LoVo (cell line): ENCODE results near the gene CD3D.
"Not testable (repeated sequence)": the region's sequence is repeated elsewhere in the genome, so short reads cannot be mapped to it uniquely, and the experiment has no call there.

Source experiments
- DNase-seq: peaks from one replicate; pipeline ENCODE4 v3.0.0-alpha.2; 2016; ENCODE audit warnings: low spot score

CD3D gene

GRCh38 chr11:118339281-118339961 is 3.1 kb downstream of the CD3D start:
- no peak for DNase-seq

GRCh38 chr11:118338637-118339061 is 3.9 kb downstream of the CD3D start:
- DNase-seq = peak; percentile 18

GRCh38 chr11:118334745-118335144 is 7.8 kb downstream of the CD3D start:
- DNase-seq = no peak

- no peak for DNase-seq
Measured at GRCh38 chr11:118328745-118329144, 13.8 kb downstream of the CD3D start.

- no peak for DNase-seq
Measured at GRCh38 chr11:118325283-118325682, 17.2 kb downstream of the CD3D start.

- DNase-seq = no peak
Measured at GRCh38 chr11:118322721-118323120, 19.8 kb downstream of the CD3D start.

GRCh38 chr11:118321386-118322082 is 21.0 kb downstream of the CD3D start:
- peak; percentile 11 for DNase-seq

GRCh38 chr11:118320515-118320914 is 22.0 kb downstream of the CD3D start:
- DNase-seq = no peak

- DNase-seq = no peak
Measured at GRCh38 chr11:118319337-118319707, 23.2 kb downstream of the CD3D start.

- DNase-seq = no peak
Measured at GRCh38 chr11:118318581-118319336, 23.7 kb downstream of the CD3D start.

GRCh38 chr11:118318124-118318523 is 24.4 kb downstream of the CD3D start:
- DNase-seq = no peak

- DNase-seq = no peak
Measured at GRCh38 chr11:118314988-118315411, 27.5 kb downstream of the CD3D start.

- no peak for DNase-seq
Measured at GRCh38 chr11:118313242-118313641, 29.3 kb downstream of the CD3D start.

- no peak for DNase-seq
Measured at GRCh38 chr11:118312328-118312727, 30.2 kb downstream of the CD3D start.

GRCh38 chr11:118311518-118311917 is 31.0 kb downstream of the CD3D start:
- no peak for DNase-seq

GRCh38 chr11:118310781-118311485 is 31.6 kb downstream of the CD3D start:
- no peak for DNase-seq

- DNase-seq = no peak
Measured at GRCh38 chr11:118310271-118310670, 32.2 kb downstream of the CD3D start.

- DNase-seq = not testable (repeated sequence)
Measured at GRCh38 chr11:118308995-118309528, 33.4 kb downstream of the CD3D start.

- DNase-seq = no peak
Measured at GRCh38 chr11:118306556-118306955, 35.9 kb downstream of the CD3D start.

GRCh38 chr11:118305726-118306125 is 36.8 kb downstream of the CD3D start:
- no peak for DNase-seq

GRCh38 chr11:118304568-118305248 is 37.8 kb downstream of the CD3D start, which contains the start of gene CD3E:
Gene CD3E, plus strand, starts transcription at chr11:118304730. Its CDS starts 223 bp downstream, at chr11:118304953.
- no peak for DNase-seq
